ENCODE data around the gene PAM16. TPM values are rescaled to one million over a fixed set of nuclear protein-coding genes. Genes with fewer than 3 reads are reported as not detected.

The PAM16 gene
- total and polyA plus RNA-seq, 2 experiments from 2014 or later, result 35.0 to 70.4 TPM

GRCh38 chr16:4323071-4323844 is 27.9 kb downstream of the PAM16 start:
- Histone ChIP-seq H2AFZ (no peak overlapping the region), H3K79me2 (peaks cover 98% of the 10 kb centered on the region), H3K36me3 (replicated peaks; ENCODE audit: insufficient read depth, low read depth) (no peaks in the 10 kb centered on the region), H3K9me2 (replicated peaks; ENCODE audit: insufficient read depth) (no peaks in the 10 kb centered on the region), H3K4me1 (ENCODE audit: insufficient read depth) (peaks cover 71% of the 10 kb centered on the region), H4K20me1 (ENCODE audit: insufficient read depth, poor library complexity, severe bottlenecking) (peaks cover 68% of the 10 kb centered on the region), H3K27ac (peak overlapping the region; percentile 97), H3K4me3 (no peak overlapping the region), H3K4me2 (peak overlapping the region; percentile 77), H3K9me3 (ENCODE audit: low read depth) (no peaks in the 10 kb centered on the region), H3K27me3 (no peaks in the 10 kb centered on the region)
- peak; percentile 31 for DNase-seq (ENCODE audit: low spot score)
- no peak for TF ChIP-seq EZH2 (IDR thresholded peaks at IDR 0.05; ENCODE audit: borderline replicate concordance)
- TF ChIP-seq EZH2phosphoT487 (IDR thresholded peaks at IDR 0.05; ENCODE audit: low read depth, severe bottlenecking, unreplicated experiment), result no peak
- no peak for TF ChIP-seq CTCF (IDR thresholded peaks at IDR 0.05; ENCODE audit: poor library complexity)
- 84% methylated on average over 16 of the region's 21 CpGs for WGBS (ENCODE audit: low lambda C conversion rate, missing lambda C conversion rate)

- Histone ChIP-seq H3K4me3 (no peak overlapping the region), H3K4me2 (no peak overlapping the region), H2AFZ (no peak overlapping the region), H3K9me2 (replicated peaks; ENCODE audit: insufficient read depth) (no peaks in the 10 kb centered on the region), H3K36me3 (replicated peaks; ENCODE audit: insufficient read depth, low read depth) (no peaks in the 10 kb centered on the region), H3K79me2 (peaks cover 100% of the 10 kb centered on the region), H3K4me1 (ENCODE audit: insufficient read depth) (peaks cover 73% of the 10 kb centered on the region), H3K27ac (peak overlapping the region; percentile 97), H3K9me3 (ENCODE audit: low read depth) (no peaks in the 10 kb centered on the region), H4K20me1 (ENCODE audit: insufficient read depth, poor library complexity, severe bottlenecking) (peaks cover 77% of the 10 kb centered on the region), H3K27me3 (no peaks in the 10 kb centered on the region)
- no peak for DNase-seq (ENCODE audit: low spot score)
- TF ChIP-seq EZH2phosphoT487 (IDR thresholded peaks at IDR 0.05; ENCODE audit: low read depth, severe bottlenecking, unreplicated experiment) (no peak), CTCF (IDR thresholded peaks at IDR 0.05; ENCODE audit: poor library complexity) (no peak), EZH2 (IDR thresholded peaks at IDR 0.05; ENCODE audit: borderline replicate concordance) (no peak)
- WGBS (ENCODE audit: low lambda C conversion rate, missing lambda C conversion rate), result 95% methylated on average over 29 of the region's 30 CpGs
Observed at GRCh38 chr16:4322121-4323052, 28.7 kb downstream of the PAM16 start.

GRCh38 chr16:4321286-4322120 is 29.6 kb downstream of the PAM16 start:
- no peak for DNase-seq (ENCODE audit: low spot score)
- H3K27me3 ChIP-seq, result no peaks in the 10 kb centered on the region
- H3K4me3 ChIP-seq, result no peak overlapping the region
- H3K4me1 ChIP-seq (ENCODE audit: insufficient read depth), result peaks cover 72% of the 10 kb centered on the region
- no peaks in the 10 kb centered on the region for H3K9me3 ChIP-seq (ENCODE audit: low read depth)
- TF ChIP-seq CTCF (IDR thresholded peaks at IDR 0.05; ENCODE audit: poor library complexity), result no peak
- TF ChIP-seq EZH2phosphoT487 (IDR thresholded peaks at IDR 0.05; ENCODE audit: low read depth, severe bottlenecking, unreplicated experiment), result no peak
- TF ChIP-seq EZH2 (IDR thresholded peaks at IDR 0.05; ENCODE audit: borderline replicate concordance), result no peak
- H3K4me2 ChIP-seq, result no peak overlapping the region
- H3K27ac ChIP-seq, result no peak overlapping the region
- H2AFZ ChIP-seq, result no peak overlapping the region
- H3K79me2 ChIP-seq, result peaks cover 100% of the 10 kb centered on the region
- no peaks in the 10 kb centered on the region for H3K36me3 ChIP-seq (replicated peaks; ENCODE audit: insufficient read depth, low read depth)
- no peaks in the 10 kb centered on the region for H3K9me2 ChIP-seq (replicated peaks; ENCODE audit: insufficient read depth)
- WGBS (ENCODE audit: low lambda C conversion rate, missing lambda C conversion rate), result 94% methylated on average over 19 of the region's 19 CpGs
- peaks cover 73% of the 10 kb centered on the region for H4K20me1 ChIP-seq (ENCODE audit: insufficient read depth, poor library complexity, severe bottlenecking)
